ENCODE data around the gene ENGASE.

ENGASE gene

DNA sequence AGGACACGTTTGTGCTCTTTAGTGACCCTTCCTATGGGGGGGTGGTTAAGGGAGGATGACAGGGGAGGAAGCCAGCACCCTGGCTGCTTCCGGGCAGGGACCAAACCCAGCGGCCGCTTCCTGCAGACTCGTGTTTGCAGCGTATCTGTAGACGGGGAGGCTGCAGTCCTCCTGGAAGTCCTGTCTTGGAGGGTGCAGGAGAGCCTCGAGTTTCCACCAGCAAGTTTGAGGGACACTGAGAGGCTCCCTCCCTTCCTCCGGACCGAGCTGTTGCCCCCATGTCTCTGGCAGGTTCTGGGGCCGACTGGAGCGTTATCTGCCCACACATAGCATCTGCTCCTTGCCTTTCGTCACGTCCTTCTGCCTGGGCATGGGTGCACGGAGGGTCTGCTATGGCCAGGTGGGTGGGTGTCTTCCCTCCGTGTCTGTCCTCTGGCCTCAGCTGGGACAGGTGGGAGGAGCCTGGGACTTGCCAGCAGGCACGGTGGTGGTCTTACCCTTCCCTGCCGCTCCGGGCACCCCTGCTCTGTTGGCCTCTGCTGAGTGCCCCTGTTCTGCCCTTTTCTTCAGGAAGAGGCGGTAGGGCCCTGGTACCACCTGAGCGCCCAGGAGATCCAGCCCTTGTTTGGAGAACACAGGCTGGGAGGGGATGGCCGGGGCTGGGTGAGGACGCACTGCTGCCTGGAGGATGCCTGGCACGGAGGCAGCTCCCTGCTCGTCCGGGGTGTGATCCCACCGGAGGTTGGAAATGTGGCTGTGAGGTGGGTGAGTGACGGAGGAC, 8.8 kb downstream of the ENGASE start:
- Histone ChIP-seq H3K9me3 (ENCODE audit: control insufficient read depth, insufficient read depth, low read length) (no peaks in the 10 kb centered on the region), H3K9ac (ENCODE audit: low read depth, low read length) (no peak overlapping the region), H3K27ac (ENCODE audit: low read depth, low read length) (no peak overlapping the region), H3K4me3 (ENCODE audit: low read depth, low read length) (no peak overlapping the region), H3K36me3 (ENCODE audit: control insufficient read depth, insufficient read depth, low read length) (peaks cover 52% of the 10 kb centered on the region), H3K27me3 (ENCODE audit: control insufficient read depth, insufficient read depth, low read length) (no peaks in the 10 kb centered on the region), H3K4me1 (ENCODE audit: control insufficient read depth, insufficient read depth, low read length) (no peaks in the 10 kb centered on the region)

DNA sequence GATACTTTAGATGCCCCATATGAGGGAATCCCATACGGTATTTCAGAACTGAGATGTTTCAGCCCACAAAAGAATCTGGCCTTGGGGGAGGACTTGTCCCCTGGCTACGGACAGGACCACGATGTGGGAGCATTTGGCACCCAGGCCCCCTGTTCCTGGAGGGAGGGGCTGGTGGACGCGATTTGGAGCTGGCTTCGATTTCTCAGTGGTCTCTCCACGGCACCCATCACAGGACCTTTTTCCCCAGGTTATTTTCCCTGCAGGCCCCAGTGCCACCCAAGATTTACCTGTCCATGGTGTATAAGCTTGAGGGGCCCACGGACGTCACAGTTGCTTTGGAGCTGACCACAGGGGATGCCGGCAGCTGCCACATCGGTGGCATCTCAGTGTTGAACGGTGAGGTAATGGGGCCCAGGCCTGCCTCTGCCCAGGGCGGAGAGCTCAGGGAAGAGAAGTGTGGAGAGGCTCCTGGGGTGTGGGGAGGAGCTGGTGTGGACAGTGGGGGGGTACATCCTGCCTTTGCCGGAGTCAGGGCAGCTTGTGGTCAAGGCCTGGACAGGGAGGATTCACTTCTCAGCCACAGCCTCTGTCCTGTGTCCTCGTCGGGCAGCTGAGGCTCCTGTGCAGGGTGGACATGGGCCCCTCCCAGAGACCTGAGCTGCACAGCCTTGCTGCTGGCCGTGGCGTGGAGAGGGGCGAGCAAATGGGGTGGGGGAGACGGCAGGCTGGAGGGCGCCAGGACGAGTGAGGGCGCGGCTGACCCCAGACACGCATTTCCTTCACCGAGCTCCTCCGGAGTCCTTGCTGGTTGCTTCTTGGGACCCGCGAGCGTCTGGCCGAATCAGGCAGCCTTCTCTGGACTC, 9.9 kb downstream of the ENGASE start:
- Histone ChIP-seq H3K36me3 (ENCODE audit: control insufficient read depth, insufficient read depth, low read length) (peaks cover 42% of the 10 kb centered on the region), H3K27ac (ENCODE audit: low read depth, low read length) (no peak overlapping the region), H3K9ac (ENCODE audit: low read depth, low read length) (no peak overlapping the region), H3K4me3 (ENCODE audit: low read depth, low read length) (no peak overlapping the region), H3K27me3 (ENCODE audit: control insufficient read depth, insufficient read depth, low read length) (no peaks in the 10 kb centered on the region), H3K9me3 (ENCODE audit: control insufficient read depth, insufficient read depth, low read length) (no peaks in the 10 kb centered on the region), H3K4me1 (ENCODE audit: control insufficient read depth, insufficient read depth, low read length) (no peaks in the 10 kb centered on the region)

DNA sequence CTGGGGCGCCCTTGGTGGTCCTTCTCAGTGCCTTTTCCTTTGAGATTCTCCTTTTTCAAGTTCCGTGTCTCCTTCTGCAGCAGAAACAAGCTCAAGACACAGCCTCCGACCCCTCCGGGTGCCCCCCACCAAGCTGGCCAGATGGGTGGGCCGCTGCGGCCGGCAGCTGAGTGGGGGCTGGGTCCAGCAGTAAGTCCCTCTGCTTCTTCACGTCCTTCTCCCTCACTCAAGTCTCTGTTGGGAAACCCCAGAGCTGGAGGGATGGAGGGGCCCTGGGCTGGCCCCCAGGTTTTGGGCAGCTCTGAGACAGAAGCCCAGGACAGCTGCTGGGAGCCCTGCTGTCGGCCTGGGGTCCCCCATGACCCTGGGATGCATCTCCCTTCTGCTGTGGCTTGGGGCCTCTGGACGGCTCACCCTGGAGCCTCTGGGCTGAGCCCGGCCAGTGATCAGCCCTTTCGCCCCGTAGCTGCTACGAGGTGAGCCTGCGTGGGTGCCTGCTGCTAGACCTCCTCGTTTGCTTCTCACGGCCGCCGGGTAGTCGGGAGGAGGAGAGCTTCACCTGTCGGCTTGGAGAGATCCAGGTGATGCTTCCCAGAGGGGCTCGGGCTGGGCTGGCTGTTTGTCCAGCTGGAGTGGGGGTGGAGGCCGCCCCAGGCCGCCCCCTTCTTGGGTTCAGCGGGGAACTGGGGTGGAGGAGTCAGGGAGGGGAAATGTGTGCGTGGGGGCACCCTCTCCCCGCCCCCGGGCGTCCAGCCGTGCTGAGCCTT, 10.7 kb downstream of the ENGASE start:
- Histone ChIP-seq H3K4me1 (ENCODE audit: control insufficient read depth, insufficient read depth, low read length) (no peaks in the 10 kb centered on the region), H3K9me3 (ENCODE audit: control insufficient read depth, insufficient read depth, low read length) (no peaks in the 10 kb centered on the region), H3K4me3 (ENCODE audit: low read depth, low read length) (no peak overlapping the region), H3K27ac (ENCODE audit: low read depth, low read length) (no peak overlapping the region), H3K9ac (ENCODE audit: low read depth, low read length) (no peak overlapping the region), H3K36me3 (ENCODE audit: control insufficient read depth, insufficient read depth, low read length) (peaks cover 34% of the 10 kb centered on the region), H3K27me3 (ENCODE audit: control insufficient read depth, insufficient read depth, low read length) (no peaks in the 10 kb centered on the region)

DNA sequence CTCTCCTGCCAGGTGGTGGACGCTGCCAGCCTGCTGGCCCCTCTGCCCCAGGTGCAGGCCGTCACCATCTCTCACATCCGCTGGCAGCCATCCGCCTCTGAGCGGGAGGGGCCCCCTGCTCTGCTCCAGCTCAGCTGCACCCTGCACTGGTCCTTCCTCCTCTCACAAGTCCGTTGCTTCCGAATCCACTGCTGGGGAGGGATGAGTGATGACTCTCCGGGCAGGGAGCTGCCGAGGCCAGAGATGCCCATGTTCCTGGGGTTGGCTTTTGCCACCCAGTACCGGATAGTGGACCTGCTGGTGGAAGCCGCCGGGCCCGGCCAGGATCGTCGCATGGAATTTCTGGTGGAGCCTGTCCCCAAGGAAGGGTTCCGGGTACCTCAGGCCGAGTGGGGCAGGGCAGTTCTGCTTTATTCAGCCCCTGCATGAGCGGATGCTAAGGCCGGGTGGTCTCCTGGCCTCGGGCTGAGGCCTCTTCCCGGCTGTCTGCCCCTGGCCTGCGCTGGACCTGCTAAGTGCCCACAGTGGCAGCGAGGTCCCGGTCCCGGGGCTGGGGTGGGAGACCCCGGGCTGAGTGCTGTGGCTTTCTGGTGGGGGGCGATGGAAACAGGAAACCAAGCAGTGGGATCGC, 11.4 kb downstream of the ENGASE start:
- H3K36me3 ChIP-seq (ENCODE audit: control insufficient read depth, insufficient read depth, low read length) = peaks cover 28% of the 10 kb centered on the region

DNA sequence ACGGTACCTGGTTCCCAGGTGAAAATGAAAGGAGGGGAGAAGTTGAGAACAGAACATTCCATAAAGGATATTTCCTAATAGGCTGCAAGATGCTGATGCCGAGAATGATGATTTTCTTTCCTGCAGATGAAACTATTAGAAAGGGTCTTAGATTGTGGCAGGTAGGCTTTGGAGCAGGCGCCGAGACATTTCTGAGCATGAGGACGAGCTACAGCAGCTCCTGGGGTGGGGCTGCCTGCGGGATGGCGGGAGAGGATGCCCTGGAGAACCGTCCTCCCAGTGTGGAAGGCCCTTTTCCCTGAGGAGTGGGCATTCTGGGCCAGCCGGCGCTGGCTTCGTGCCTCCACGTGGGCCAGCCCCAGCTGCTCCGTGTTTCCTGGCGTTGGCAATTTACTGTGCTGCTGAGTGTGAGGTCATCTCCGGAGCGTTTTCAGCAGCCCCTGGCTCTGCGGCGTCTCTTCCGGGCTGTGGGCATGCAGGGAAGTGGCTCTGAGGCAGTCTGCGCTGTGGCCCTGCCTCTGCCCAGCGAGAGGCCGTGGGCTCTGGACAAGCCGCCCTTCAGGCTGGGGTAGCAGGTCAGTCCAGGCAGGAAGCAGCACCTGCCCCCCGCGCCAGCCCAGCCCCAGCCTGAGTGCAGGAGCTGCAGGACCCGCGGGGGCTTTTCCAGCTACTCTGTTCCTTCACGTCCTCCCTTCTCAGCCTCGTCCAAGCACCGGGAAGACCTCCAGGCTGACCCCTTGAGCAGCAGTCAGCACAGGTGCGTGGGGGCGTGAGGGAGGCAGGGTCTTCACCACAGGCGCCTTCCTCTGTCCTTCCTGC, 12.2 kb downstream of the ENGASE start:
- Histone ChIP-seq H3K9me3 (ENCODE audit: control insufficient read depth, insufficient read depth, low read length) (no peaks in the 10 kb centered on the region), H3K4me1 (ENCODE audit: control insufficient read depth, insufficient read depth, low read length) (no peaks in the 10 kb centered on the region), H3K4me3 (ENCODE audit: low read depth, low read length) (no peak overlapping the region), H3K27me3 (ENCODE audit: control insufficient read depth, insufficient read depth, low read length) (no peaks in the 10 kb centered on the region), H3K27ac (ENCODE audit: low read depth, low read length) (no peak overlapping the region), H3K9ac (ENCODE audit: low read depth, low read length) (no peak overlapping the region), H3K36me3 (ENCODE audit: control insufficient read depth, insufficient read depth, low read length) (peaks cover 28% of the 10 kb centered on the region)

More for the DNA sequence above, 11.4 kb downstream of the ENGASE start:
- H3K4me1 ChIP-seq (ENCODE audit: control insufficient read depth, insufficient read depth, low read length) = no peaks in the 10 kb centered on the region
- no peaks in the 10 kb centered on the region for H3K27me3 ChIP-seq (ENCODE audit: control insufficient read depth, insufficient read depth, low read length)
- H3K9me3 ChIP-seq (ENCODE audit: control insufficient read depth, insufficient read depth, low read length) = no peaks in the 10 kb centered on the region
- no peak overlapping the region for H3K4me3 ChIP-seq (ENCODE audit: low read depth, low read length)
- no peak overlapping the region for H3K27ac ChIP-seq (ENCODE audit: low read depth, low read length)
- H3K9ac ChIP-seq (ENCODE audit: low read depth, low read length) = no peak overlapping the region

DNA sequence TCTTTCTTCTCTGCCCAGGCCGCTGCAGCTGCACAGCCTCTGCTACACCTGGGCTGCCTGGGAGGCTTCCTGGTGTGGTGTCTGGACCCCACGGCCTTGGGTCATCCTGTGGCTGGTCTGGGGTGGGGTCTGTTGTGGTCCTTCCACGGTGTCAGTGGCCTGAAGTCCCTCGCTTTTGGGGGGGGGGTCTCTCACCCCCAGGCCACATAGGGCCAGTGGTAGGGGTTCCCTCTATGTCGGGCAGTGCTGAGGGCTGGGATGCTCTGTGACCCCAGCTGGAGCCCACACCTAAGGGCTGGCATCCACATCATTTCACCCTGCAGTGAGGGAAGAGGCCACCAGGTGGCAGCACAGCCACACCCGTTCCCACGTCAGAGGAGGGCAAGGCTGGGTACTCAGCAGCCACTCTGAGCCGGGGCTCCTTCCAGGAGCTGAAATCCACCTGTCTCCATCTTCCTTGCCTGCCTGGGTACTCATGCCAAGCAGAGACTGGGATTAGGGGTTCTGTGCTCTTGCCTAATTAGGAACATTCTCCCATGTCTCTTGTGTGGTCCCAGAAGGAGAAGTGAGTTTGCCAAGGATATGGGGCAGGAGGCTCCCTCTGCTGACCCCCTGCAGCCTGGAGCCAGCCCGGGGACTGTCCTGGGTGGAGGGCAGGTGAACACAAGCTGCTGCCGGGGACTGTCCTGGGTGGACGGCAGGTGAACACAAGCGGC, 13.0 kb downstream of the ENGASE start:
- no peaks in the 10 kb centered on the region for H3K4me1 ChIP-seq (ENCODE audit: control insufficient read depth, insufficient read depth, low read length)
- H3K27ac ChIP-seq (ENCODE audit: low read depth, low read length) = no peak overlapping the region
- H3K9me3 ChIP-seq (ENCODE audit: control insufficient read depth, insufficient read depth, low read length) = no peaks in the 10 kb centered on the region
- no peak overlapping the region for H3K4me3 ChIP-seq (ENCODE audit: low read depth, low read length)
- H3K9ac ChIP-seq (ENCODE audit: low read depth, low read length) = no peak overlapping the region
- H3K27me3 ChIP-seq (ENCODE audit: control insufficient read depth, insufficient read depth, low read length) = no peaks in the 10 kb centered on the region
- H3K36me3 ChIP-seq (ENCODE audit: control insufficient read depth, insufficient read depth, low read length) = peaks cover 28% of the 10 kb centered on the region

DNA sequence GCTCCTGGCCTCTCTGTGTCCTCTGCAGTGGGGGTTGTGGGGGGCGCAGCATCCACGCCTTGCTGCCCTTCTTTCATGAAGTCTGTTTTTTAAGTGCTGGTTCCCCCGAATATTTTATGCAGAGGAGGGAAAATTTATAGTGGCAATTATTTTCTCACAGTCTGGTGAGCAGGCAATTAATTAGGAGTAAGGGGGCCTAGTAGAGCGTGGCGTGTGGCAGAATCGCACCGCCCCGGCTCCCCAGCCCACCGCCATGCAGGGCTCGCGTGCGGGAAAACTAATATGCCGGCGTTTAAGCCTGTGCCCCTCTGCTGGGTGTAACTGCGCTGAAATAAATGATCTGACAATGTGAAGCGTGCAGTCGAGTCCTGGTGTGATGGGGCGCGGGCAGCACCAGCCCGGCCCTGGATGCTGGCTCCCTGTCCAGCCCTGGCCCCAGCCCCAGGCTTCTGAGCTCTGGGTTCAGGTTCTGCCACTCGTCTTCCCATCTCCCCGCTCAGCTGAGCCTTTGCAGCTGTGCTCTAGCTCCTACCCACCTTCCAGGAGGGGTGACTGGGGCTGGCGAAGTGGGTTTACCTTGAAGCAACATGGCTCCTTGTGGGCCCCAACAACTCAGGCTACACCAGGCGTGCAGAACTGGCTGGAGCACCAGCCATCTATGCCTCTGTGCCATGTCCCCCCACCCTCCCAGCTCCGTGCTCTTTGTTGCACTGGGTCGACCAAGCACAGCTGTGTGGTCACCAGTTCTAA, 13.8 kb downstream of the ENGASE start:
- H3K27me3 ChIP-seq (ENCODE audit: control insufficient read depth, insufficient read depth, low read length) = no peaks in the 10 kb centered on the region
- H3K36me3 ChIP-seq (ENCODE audit: control insufficient read depth, insufficient read depth, low read length) = peaks cover 21% of the 10 kb centered on the region
- H3K9ac ChIP-seq (ENCODE audit: low read depth, low read length) = no peak overlapping the region
- H3K9me3 ChIP-seq (ENCODE audit: control insufficient read depth, insufficient read depth, low read length) = no peaks in the 10 kb centered on the region
- H3K4me1 ChIP-seq (ENCODE audit: control insufficient read depth, insufficient read depth, low read length) = no peaks in the 10 kb centered on the region
- no peak overlapping the region for H3K27ac ChIP-seq (ENCODE audit: low read depth, low read length)
- H3K4me3 ChIP-seq (ENCODE audit: low read depth, low read length) = no peak overlapping the region

DNA sequence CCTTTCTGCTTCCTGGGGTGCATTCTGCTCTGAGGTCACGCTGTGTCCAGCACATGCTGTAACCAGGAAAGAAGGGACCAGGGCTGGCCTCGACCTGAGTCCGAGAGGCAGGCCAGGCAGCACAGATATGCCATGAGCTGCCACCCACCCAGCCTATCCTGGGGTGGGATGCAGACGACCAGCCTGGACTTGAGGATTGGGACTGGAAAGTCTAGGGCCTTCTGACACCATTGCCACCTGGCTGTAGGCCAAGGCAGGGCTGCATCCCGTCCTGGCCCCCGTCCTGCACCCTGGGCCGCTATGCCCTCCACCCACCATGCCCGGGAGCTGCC, 14.3 kb downstream of the ENGASE start:
- peaks cover 15% of the 10 kb centered on the region for H3K36me3 ChIP-seq (ENCODE audit: control insufficient read depth, insufficient read depth, low read length)
- H3K27ac ChIP-seq (ENCODE audit: low read depth, low read length) = no peak overlapping the region
- H3K4me3 ChIP-seq (ENCODE audit: low read depth, low read length) = no peak overlapping the region
- H3K9me3 ChIP-seq (ENCODE audit: control insufficient read depth, insufficient read depth, low read length) = no peaks in the 10 kb centered on the region
- no peak overlapping the region for H3K9ac ChIP-seq (ENCODE audit: low read depth, low read length)
- no peaks in the 10 kb centered on the region for H3K27me3 ChIP-seq (ENCODE audit: control insufficient read depth, insufficient read depth, low read length)
- no peaks in the 10 kb centered on the region for H3K4me1 ChIP-seq (ENCODE audit: control insufficient read depth, insufficient read depth, low read length)

DNA sequence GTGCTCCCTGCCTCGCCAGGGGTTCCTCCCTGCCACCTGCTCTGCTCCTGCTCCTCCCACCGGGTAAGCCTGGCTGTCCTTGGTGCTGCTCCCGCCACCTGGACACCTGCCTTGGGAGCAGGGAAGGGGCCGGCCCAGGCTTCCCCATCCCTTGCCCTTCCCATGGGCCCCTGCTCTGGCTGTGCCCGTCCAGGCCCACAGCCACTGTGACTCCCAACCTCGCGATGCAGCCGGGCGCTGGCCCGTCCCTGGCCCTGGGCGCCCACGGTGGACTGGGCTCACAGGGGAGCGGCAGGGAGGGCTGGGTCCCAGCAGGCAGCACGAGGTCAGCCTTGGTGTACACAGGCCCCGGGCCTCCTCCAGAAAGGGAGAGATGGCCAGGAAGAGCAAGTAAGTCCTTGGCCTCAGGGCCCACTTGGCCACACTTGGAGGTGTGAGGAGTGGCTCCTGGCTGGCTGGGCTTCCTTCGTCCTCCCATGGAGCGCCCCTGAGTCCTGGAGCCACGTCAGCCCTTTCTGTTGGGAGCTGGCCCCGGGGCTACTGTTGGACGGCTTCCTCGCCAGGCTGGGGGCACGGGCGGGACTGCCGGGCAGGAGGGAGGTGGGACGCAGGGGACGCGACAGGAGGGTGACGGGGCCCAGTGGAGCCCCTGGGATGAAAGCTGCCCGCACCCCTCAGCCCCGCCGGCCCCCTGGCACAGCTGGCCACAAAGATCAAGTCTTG, 15.3 kb downstream of the ENGASE start:
- no peak overlapping the region for H3K4me3 ChIP-seq (ENCODE audit: low read depth, low read length)
- no peaks in the 10 kb centered on the region for H3K27me3 ChIP-seq (ENCODE audit: control insufficient read depth, insufficient read depth, low read length)
- H3K27ac ChIP-seq (ENCODE audit: low read depth, low read length) = no peak overlapping the region
- H3K36me3 ChIP-seq (ENCODE audit: control insufficient read depth, insufficient read depth, low read length) = peaks cover 11% of the 10 kb centered on the region
- no peaks in the 10 kb centered on the region for H3K9me3 ChIP-seq (ENCODE audit: control insufficient read depth, insufficient read depth, low read length)
- no peak overlapping the region for H3K9ac ChIP-seq (ENCODE audit: low read depth, low read length)
- no peaks in the 10 kb centered on the region for H3K4me1 ChIP-seq (ENCODE audit: control insufficient read depth, insufficient read depth, low read length)

Data from HUES48 (cell line).